Lung (tissue), 12 donors: ENCODE results near the gene VENTX. TPM values are rescaled to one million over a fixed set of nuclear protein-coding genes. Genes with fewer than 3 reads are reported as not detected.

Source experiments
- ATAC-seq: fragments of 200-7000 bp; cut with Tn5 transposase; one replicate; pipeline ENCODE4 v1.9.1; 2020; ENCODE audit warnings: moderate number of reproducible peaks; ENCODE audit not compliant: insufficient read depth, low FRiP score
- DNase-seq, 3 donors: peaks; one replicate each; pipeline ENCODE4 v3.0.0-alpha.2; 2013 to 2017
- H3K27ac ChIP-seq, 2 donors: one replicate each; pipeline ENCODE4 v1.5.1; 2013; ENCODE audit warnings: mild to moderate bottlenecking in 2 of 2, moderate library complexity in 2 of 2, control low read depth in 1 of 2, inconsistent platforms in 1 of 2, low read depth in 1 of 2, low read length in 1 of 2
- H3K27me3 ChIP-seq, 3 donors: one replicate each; pipeline ENCODE4 v1.5.1; 2013; ENCODE audit warnings: low read length in 2 of 3; ENCODE audit not compliant: control insufficient read depth in 3 of 3, insufficient read depth in 3 of 3
- H3K36me3 ChIP-seq, 4 donors: one replicate each; pipeline ENCODE4 v1.5.1; 2013; ENCODE audit warnings: low read length in 4 of 4, mild to moderate bottlenecking in 1 of 4, moderate library complexity in 1 of 4; ENCODE audit not compliant: control insufficient read depth in 4 of 4, insufficient read depth in 4 of 4
- H3K4me1 ChIP-seq, 5 donors: one replicate each; pipeline ENCODE4 v1.5.1; 2013; ENCODE audit warnings: low read length in 5 of 5, mild to moderate bottlenecking in 2 of 5, moderate library complexity in 1 of 5; ENCODE audit not compliant: control insufficient read depth in 5 of 5, insufficient read depth in 5 of 5
- H3K4me3 ChIP-seq: one replicate; pipeline ENCODE4 v1.5.1; 2013; ENCODE audit warnings: mild to moderate bottlenecking, control low read depth, moderate library complexity
- H3K9ac ChIP-seq, 2 donors: one replicate each; pipeline ENCODE4 v1.5.1; 2013; ENCODE audit warnings: low read length in 2 of 2, control low read depth in 1 of 2; ENCODE audit not compliant: insufficient read depth in 1 of 2
- H3K9me3 ChIP-seq, 4 donors: one replicate each; pipeline ENCODE4 v1.5.1; 2013; ENCODE audit warnings: low read length in 3 of 4, mild to moderate bottlenecking in 1 of 4, moderate library complexity in 1 of 4; ENCODE audit not compliant: control insufficient read depth in 4 of 4, insufficient read depth in 3 of 4
- CTCF ChIP-seq: IDR thresholded peaks from 2 replicates; pipeline ENCODE4 v1.5.1; 2012; ENCODE audit warnings: mild to moderate bottlenecking; ENCODE audit errors: control extremely low read depth, extremely low read depth
- WGBS, 2 donors: extraction: QIAGEN DNeasy Blood & Tissue Kit; methylation state at CpG; one replicate each; pipeline ENCODE4 v1.1.7; 2013; 5-methylcytosine and 5-hydroxymethylcytosine counted together
- polyA plus RNA-seq, 2 donors: library from polyadenylated mRNA; stranded (reverse); fragments of 200-250 nt; gene quantifications; one replicate each; pipeline ENCODE4 v1.2.1, GENCODE V29; 2013
- total RNA-seq, 2 donors: library from RNA; depleted of rRNA in 1 of 2; stranded (reverse); fragments of >200 nt in 1 of 2; gene quantifications; one replicate each; pipeline ENCODE4 v1.2.1, GENCODE V29; 2014 to 2021
- donor health status: control.
- donor health status: control.
- donor health status: Bipolar disorder and iron deficiency.
- donor health status: healthy.
- donor health status: DM: yes; HTN: yes; CAD: no.

Gene VENTX
- total and polyA plus RNA-seq, 4 donors: 0.46 to 4.0 (median 2.4) TPM

GRCh38 chr10:133280391-133281059, 42.9 kb downstream of the VENTX start:
- Histone ChIP-seq H3K9ac (no peak overlapping the region), H3K4me3 (no peak overlapping the region), H3K27ac (no peak overlapping the region), H3K9me3 (peaks cover 0 to 4% (median 0%) of the 10 kb centered on the region in 4 donors), H3K36me3 (peaks cover 12 to 66% (median 30%) of the 10 kb centered on the region in 4 donors), H3K27me3 (no peaks in the 10 kb centered on the region), H3K4me1 (peaks cover 0 to 9% (median 3%) of the 10 kb centered on the region in 5 donors)
- 96 to 97% methylated on average over 10 of the region's 10 CpGs for WGBS, 2 donors
- ATAC-seq (no peak), DNase-seq (no peak)
- TF ChIP-seq CTCF: no peak

- DNase-seq (no peak), ATAC-seq (no peak)
- Histone ChIP-seq H3K36me3 (peaks cover 12 to 71% (median 30%) of the 10 kb centered on the region in 4 donors), H3K4me3 (no peak overlapping the region), H3K27me3 (no peaks in the 10 kb centered on the region), H3K27ac (no peak overlapping the region), H3K4me1 (peaks cover 0 to 6% (median 3%) of the 10 kb centered on the region in 5 donors), H3K9ac (no peak overlapping the region), H3K9me3 (peaks cover 0 to 4% (median 0%) of the 10 kb centered on the region in 4 donors)
- WGBS, 2 donors: 95 to 97% methylated on average over 13 to 15 of the region's 15 CpGs
- no peak for TF ChIP-seq CTCF
Measured at GRCh38 chr10:133281084-133281483, 43.4 kb downstream of the VENTX start.

GRCh38 chr10:133281628-133282372, 44.1 kb downstream of the VENTX start:
- DNase-seq (no peak), ATAC-seq (no peak)
- no peak for TF ChIP-seq CTCF
- H3K36me3 ChIP-seq: peaks cover 12 to 74% (median 32%) of the 10 kb centered on the region in 4 donors
- no peaks in the 10 kb centered on the region for H3K27me3 ChIP-seq
- H3K4me1 ChIP-seq: peaks cover 0 to 6% (median 0%) of the 10 kb centered on the region in 5 donors
- H3K27ac ChIP-seq: no peak overlapping the region
- no peak overlapping the region for H3K4me3 ChIP-seq
- peaks cover 0 to 4% (median 0%) of the 10 kb centered on the region in 4 donors for H3K9me3 ChIP-seq
- H3K9ac ChIP-seq: no peak overlapping the region
- WGBS, 2 donors: 92 to 94% methylated on average over 38 of the region's 38 CpGs
